Upper lobe of left lung (tissue), 6 donors: ENCODE data around the gene NOS1AP. TPM values are rescaled to one million over a fixed set of nuclear protein-coding genes. Genes with fewer than 3 reads are reported as not detected.

ENCODE experiments used
- ATAC-seq, 2 donors: fragments of 200-7000 bp; cut with Tn5 transposase; one replicate each; pipeline ENCODE4 v1.9.1; 2022; ENCODE audit warnings: mild to moderate bottlenecking in 2 of 2, moderate library complexity in 2 of 2; ENCODE audit not compliant: low FRiP score in 2 of 2
- DNase-seq, 2 donors: peaks; one replicate each; pipeline ENCODE4 v3.0.0-alpha.2; 2019 to 2020
- H3K27ac ChIP-seq, 4 donors: fragments of 200-600 bp; sonication (generic); one replicate each; pipeline ENCODE4 v1.5.1; 2016 to 2019
- H3K27me3 ChIP-seq, 4 donors: fragments of 200-600 bp; sonication (generic); one replicate each; pipeline ENCODE4 v1.5.1; 2017 to 2019
- H3K36me3 ChIP-seq, 4 donors: fragments of 200-600 bp; sonication (generic); one replicate each; pipeline ENCODE4 v1.5.1; 2016 to 2019
- H3K4me1 ChIP-seq, 4 donors: fragments of 200-600 bp; sonication (generic); one replicate each; pipeline ENCODE4 v1.5.1; 2018 to 2019
- H3K4me3 ChIP-seq, 4 donors: fragments of 200-600 bp; sonication (generic); one replicate each; pipeline ENCODE4 v1.5.1; 2017 to 2019; ENCODE audit warnings: mild to moderate bottlenecking in 2 of 4, moderate library complexity in 1 of 4
- H3K9me3 ChIP-seq, 4 donors: fragments of 200-600 bp; sonication (generic); one replicate each; pipeline ENCODE4 v1.5.1; 2018 to 2019
- CTCF ChIP-seq, 6 experiments: fragments of 450-650 bp in 4 of 6; fragments of 200-600 bp in 2 of 6; sonication (generic) in 2 of 6; IDR thresholded peaks; one replicate each; pipeline ENCODE4 v1.5.1; 2016 to 2019; ENCODE audit warnings: antibody characterized with exemption in 6 of 6
- EP300 ChIP-seq, 4 donors: sonication (generic); formaldehyde crosslinking; IDR thresholded peaks; one replicate each; pipeline ENCODE4 v1.5.1; 2017; ENCODE audit warnings: antibody characterized with exemption in 4 of 4, control low read depth in 2 of 4
- POLR2A ChIP-seq, 4 donors: fragments of 450-650 bp; IDR thresholded peaks; one replicate each; pipeline ENCODE4 v1.5.1; 2016 to 2017; ENCODE audit warnings: antibody characterized with exemption in 4 of 4, mild to moderate bottlenecking in 2 of 4
- POLR2AphosphoS5 ChIP-seq, 2 donors: sonication (generic); formaldehyde crosslinking; IDR thresholded peaks; one replicate each; pipeline ENCODE4 v1.5.1; 2017; ENCODE audit warnings: antibody characterized with exemption in 2 of 2
- WGBS, 2 donors: methylation state at CpG; one replicate each; pipeline ENCODE4 v1.1.5; 2017 to 2018; 5-methylcytosine and 5-hydroxymethylcytosine counted together
- total RNA-seq, 6 donors: library from RNA; depleted of rRNA in 4 of 6; stranded (reverse); fragments of >200 nt in 4 of 6; gene quantifications; one replicate each; pipeline versions ENCODE4 v1.1.0 to v1.2.1, GENCODE V29; 2016 to 2021
- donor health status: DM: no; HTN: no; CAD: no; lungs with moderate emphysema.
- donor health status: DM: no; HTN: yes; CAD: no; lungs with severe emphysema.

The NOS1AP gene
- total RNA-seq, 6 donors from 2014 or later = 5.3 to 16.4 (median 6.5) TPM

DNA sequence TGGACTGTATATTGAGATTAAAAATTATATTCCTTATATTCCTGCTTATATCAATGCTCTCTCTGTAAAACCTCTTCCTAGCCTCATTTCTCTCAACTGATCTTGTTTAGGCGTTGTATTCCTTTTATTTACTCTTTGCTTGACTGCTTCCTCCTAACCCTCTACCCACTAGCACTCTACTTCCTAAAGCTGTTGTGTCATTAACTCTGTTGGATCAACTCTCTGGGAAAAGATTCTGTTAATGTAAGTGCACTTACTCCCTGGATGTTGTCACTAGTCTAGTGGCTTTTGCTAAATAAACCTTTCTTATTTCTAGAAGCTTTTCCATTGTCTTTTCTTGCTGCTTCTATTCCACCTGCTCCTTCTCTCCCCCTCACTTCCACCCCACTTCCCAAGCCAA, 300.7 kb downstream of the NOS1AP start:
- no peak for ATAC-seq
- Histone ChIP-seq H3K4me1 (no peaks in the 10 kb centered on the region), H3K27ac (no peak overlapping the region), H3K36me3 (no peaks in the 10 kb centered on the region), H3K27me3 (no peaks in the 10 kb centered on the region), H3K4me3 (no peak overlapping the region), H3K9me3 (no peaks in the 10 kb centered on the region)
- TF ChIP-seq EP300 (IDR thresholded peaks at IDR 0.05) (no peak), POLR2AphosphoS5 (IDR thresholded peaks at IDR 0.05) (no peak)
- WGBS, 2 donors = 74 to 81% methylated on average over 1 of the region's 1 CpG
- DNase-seq = no peak

DNA sequence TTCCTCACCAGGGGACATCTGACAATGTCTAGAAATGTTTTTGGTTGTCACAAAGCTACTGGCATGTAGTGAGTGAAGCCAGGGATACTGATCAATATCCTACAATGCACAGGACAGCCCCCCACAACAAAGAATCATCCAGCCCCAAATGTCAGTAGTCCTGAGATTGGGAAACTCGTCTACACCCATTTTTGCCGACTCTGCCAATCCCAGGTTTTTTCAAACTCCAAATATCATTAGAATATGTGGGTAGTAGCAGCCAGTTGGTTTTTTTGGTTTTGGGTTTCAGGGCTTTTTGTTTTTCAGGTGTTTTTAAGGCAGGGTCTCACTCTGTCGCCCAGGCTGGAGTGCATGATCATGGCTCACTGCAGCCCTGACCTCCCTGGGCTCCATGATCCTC, 301.2 kb downstream of the NOS1AP start:
- TF ChIP-seq EP300 (IDR thresholded peaks at IDR 0.05) (no peak), CTCF (IDR thresholded peaks at IDR 0.05) (no peak), POLR2AphosphoS5 (IDR thresholded peaks at IDR 0.05) (no peak), POLR2A (IDR thresholded peaks at IDR 0.05) (no peak)
- H3K27ac ChIP-seq = no peak overlapping the region
- DNase-seq (no peak), ATAC-seq (no peak)
- H3K27me3 ChIP-seq = no peaks in the 10 kb centered on the region
- no peaks in the 10 kb centered on the region for H3K36me3 ChIP-seq
- no peaks in the 10 kb centered on the region for H3K4me1 ChIP-seq
- no peak overlapping the region for H3K4me3 ChIP-seq
- 92 to 96% methylated on average over 3 of the region's 3 CpGs for WGBS, 2 donors
- no peaks in the 10 kb centered on the region for H3K9me3 ChIP-seq

- 92% methylated on average over 6 of the region's 6 CpGs for WGBS, 2 donors
- no peak for DNase-seq
- TF ChIP-seq CTCF (IDR thresholded peaks at IDR 0.05) (no peak), EP300 (IDR thresholded peaks at IDR 0.05) (no peak), POLR2AphosphoS5 (IDR thresholded peaks at IDR 0.05) (no peak), POLR2A (IDR thresholded peaks at IDR 0.05) (no peak)
- no peak overlapping the region for H3K27ac ChIP-seq
- no peaks in the 10 kb centered on the region for H3K36me3 ChIP-seq
- no peaks in the 10 kb centered on the region for H3K4me1 ChIP-seq
- no peaks in the 10 kb centered on the region for H3K27me3 ChIP-seq
- no peak for ATAC-seq
- H3K4me3 ChIP-seq = no peak overlapping the region
- no peaks in the 10 kb centered on the region for H3K9me3 ChIP-seq
Measured at GRCh38 chr1:162371611-162372010, 302.1 kb downstream of the NOS1AP start.

DNA sequence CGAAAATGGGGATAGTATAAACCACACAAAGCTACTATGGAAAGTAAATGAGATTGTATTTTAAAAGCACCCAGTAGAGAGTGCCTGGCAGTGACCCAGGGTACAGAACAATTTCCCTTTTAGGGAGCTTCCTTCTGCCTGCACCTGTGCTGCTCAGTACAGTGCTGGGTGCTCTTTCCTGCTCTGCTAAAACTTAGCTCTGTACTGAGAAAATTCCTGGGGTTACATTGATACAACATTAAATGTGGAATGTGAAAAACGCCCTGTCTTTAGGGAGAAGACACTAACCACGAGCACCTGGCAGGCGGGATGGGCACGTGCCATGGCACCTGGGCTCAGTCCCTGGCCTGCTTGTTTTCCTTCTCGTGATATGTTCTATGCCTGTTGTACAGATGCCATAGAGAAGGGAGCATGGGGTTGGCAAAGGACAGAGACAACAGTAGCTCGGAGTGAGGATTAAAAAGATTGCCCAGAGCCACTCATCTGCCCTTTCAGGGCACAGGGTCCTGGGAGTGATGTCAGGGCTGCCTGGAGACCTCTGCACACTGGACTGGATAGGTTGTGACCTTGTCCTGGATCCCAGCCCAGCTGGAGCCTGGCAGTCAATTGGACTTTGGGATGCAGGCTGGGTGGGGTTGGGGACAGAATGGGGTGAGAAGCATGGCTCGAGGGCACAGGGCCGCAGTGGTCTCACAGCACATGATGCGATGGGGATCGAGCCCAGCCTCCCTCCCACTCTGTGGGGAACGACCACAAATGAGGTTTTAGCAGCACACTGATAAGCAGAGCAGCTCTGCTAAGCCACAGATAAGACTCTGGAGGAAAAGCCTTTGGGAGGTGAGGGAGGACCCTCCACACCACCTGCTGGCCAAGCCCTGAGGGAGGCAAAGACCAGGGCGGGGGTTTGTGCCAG, 302.9 kb downstream of the NOS1AP start:
- H3K36me3 ChIP-seq = no peaks in the 10 kb centered on the region
- peak in 1 of 2 donors; percentile 5 for ATAC-seq
- WGBS, 2 donors = 74 to 81% methylated on average over 7 to 13 of the region's 13 CpGs
- no peaks in the 10 kb centered on the region for H3K27me3 ChIP-seq
- H3K9me3 ChIP-seq = no peaks in the 10 kb centered on the region
- H3K4me3 ChIP-seq = no peak overlapping the region
- no peaks in the 10 kb centered on the region for H3K4me1 ChIP-seq
- no peak for TF ChIP-seq POLR2A (IDR thresholded peaks at IDR 0.05)
- no peak for TF ChIP-seq POLR2AphosphoS5 (IDR thresholded peaks at IDR 0.05)
- TF ChIP-seq CTCF (IDR thresholded peaks at IDR 0.05) = no peak
- no peak for TF ChIP-seq EP300 (IDR thresholded peaks at IDR 0.05)
- no peak overlapping the region for H3K27ac ChIP-seq
- DNase-seq = peak in 1 of 2 donors; percentile 21

GRCh38 chr1:162373072-162373427, 303.6 kb downstream of the NOS1AP start:
- TF ChIP-seq CTCF (IDR thresholded peaks at IDR 0.05) (no peak), POLR2A (IDR thresholded peaks at IDR 0.05) (no peak), POLR2AphosphoS5 (IDR thresholded peaks at IDR 0.05) (no peak)
- WGBS, 2 donors = 87% methylated on average over 1 of the region's 1 CpG; no CpG with 5 or more reads in 1 of the 2 donors
- DNase-seq = no peak
- Histone ChIP-seq H3K9me3 (no peaks in the 10 kb centered on the region), H3K27me3 (no peaks in the 10 kb centered on the region), H3K4me1 (no peaks in the 10 kb centered on the region), H3K4me3 (no peak overlapping the region), H3K36me3 (no peaks in the 10 kb centered on the region), H3K27ac (peak overlapping the region in 1 of 4 donors; percentile 42)
- ATAC-seq = no peak
